Measurements from ENCODE around the gene EXOSC7.
"Not testable (repeated sequence)": the region's sequence is repeated elsewhere in the genome, so short reads cannot be mapped to it uniquely, and the experiment has no call there.

The EXOSC7 gene

GRCh38 chr3:44976002-44976815 lies at the start of gene EXOSC7, which contains the start of gene ZDHHC3:
Gene EXOSC7 (plus strand): TSS chr3:44976244. CDS start chr3:44976278, 34 bp downstream.
Gene ZDHHC3 (minus strand): TSS chr3:44976174. CDS start chr3:44959436, 16,738 bp downstream.
- in situ Hi-C loops (cut with HindIII; ENCODE audit: low pct_ligation_motif_present, low pct_unique_long_range_greater_than_20kb, low sequenced_read_pairs): no loop called here
- peak; percentile 79 for DNase-seq

DNA sequence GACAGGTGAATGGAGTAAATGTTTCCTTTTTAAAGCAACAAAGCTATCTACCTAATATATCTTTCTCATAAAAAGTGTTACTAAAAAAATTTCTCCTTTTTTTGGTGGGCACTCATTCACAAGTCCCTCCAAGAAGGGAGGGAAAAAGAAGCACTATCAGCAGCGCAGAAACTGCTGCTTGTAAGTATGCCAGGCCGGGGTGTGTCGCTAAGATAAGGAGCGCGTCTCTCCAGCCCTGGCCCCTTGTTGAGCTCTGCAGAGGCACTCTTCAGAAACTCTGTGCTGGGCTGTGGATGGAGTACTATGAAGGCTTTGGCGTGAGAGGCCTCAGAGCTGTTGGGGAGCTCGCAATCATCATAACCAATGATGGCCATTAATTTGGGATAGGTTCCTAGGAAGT lies 49.1 kb upstream of the EXOSC7 start:
- in situ Hi-C loops (cut with HindIII; ENCODE audit: low pct_ligation_motif_present, low pct_unique_long_range_greater_than_20kb, low sequenced_read_pairs): no loop called here
- DNase-seq: no peak

GRCh38 chr3:44927371-44927770 lies 48.7 kb upstream of the EXOSC7 start:
- in situ Hi-C loops (cut with HindIII; ENCODE audit: low pct_ligation_motif_present, low pct_unique_long_range_greater_than_20kb, low sequenced_read_pairs): no loop called here

GRCh38 chr3:44929782-44930181 lies 46.3 kb upstream of the EXOSC7 start:
- in situ Hi-C loops (cut with HindIII; ENCODE audit: low pct_ligation_motif_present, low pct_unique_long_range_greater_than_20kb, low sequenced_read_pairs): no loop called here
- DNase-seq: no peak

More at GRCh38 chr3:44927371-44927770, 48.7 kb upstream of the EXOSC7 start:
- DNase-seq: no peak

GRCh38 chr3:44930911-44931310 lies 45.1 kb upstream of the EXOSC7 start:
- DNase-seq: no peak
- in situ Hi-C loops (cut with HindIII; ENCODE audit: low pct_ligation_motif_present, low pct_unique_long_range_greater_than_20kb, low sequenced_read_pairs): no loop called here

- DNase-seq: no peak
- in situ Hi-C loops (cut with HindIII; ENCODE audit: low pct_ligation_motif_present, low pct_unique_long_range_greater_than_20kb, low sequenced_read_pairs): no loop called here
Measured at GRCh38 chr3:44931791-44932190, 44.3 kb upstream of the EXOSC7 start.

DNA sequence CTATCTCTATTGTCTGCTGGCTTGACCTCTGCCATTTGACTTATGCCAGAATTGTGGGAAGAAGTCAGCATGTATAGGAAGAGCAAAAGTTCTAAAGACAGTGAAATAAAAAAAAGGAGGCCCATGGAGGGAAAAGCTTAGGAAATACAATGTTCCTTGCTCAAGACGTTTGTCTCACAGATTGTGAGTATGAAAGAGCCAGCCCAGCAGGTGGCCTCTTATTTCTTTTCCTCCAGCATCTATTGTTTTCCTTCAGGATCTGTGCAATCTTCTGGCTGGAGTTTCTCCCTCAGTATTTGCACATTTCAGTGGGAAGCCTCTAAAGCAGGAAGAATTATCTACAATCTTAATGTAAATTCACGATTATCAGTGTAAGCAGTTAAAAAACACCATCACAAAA lies 43.8 kb upstream of the EXOSC7 start:
- in situ Hi-C loops (cut with HindIII; ENCODE audit: low pct_ligation_motif_present, low pct_unique_long_range_greater_than_20kb, low sequenced_read_pairs): no loop called here
- no peak for DNase-seq

DNA sequence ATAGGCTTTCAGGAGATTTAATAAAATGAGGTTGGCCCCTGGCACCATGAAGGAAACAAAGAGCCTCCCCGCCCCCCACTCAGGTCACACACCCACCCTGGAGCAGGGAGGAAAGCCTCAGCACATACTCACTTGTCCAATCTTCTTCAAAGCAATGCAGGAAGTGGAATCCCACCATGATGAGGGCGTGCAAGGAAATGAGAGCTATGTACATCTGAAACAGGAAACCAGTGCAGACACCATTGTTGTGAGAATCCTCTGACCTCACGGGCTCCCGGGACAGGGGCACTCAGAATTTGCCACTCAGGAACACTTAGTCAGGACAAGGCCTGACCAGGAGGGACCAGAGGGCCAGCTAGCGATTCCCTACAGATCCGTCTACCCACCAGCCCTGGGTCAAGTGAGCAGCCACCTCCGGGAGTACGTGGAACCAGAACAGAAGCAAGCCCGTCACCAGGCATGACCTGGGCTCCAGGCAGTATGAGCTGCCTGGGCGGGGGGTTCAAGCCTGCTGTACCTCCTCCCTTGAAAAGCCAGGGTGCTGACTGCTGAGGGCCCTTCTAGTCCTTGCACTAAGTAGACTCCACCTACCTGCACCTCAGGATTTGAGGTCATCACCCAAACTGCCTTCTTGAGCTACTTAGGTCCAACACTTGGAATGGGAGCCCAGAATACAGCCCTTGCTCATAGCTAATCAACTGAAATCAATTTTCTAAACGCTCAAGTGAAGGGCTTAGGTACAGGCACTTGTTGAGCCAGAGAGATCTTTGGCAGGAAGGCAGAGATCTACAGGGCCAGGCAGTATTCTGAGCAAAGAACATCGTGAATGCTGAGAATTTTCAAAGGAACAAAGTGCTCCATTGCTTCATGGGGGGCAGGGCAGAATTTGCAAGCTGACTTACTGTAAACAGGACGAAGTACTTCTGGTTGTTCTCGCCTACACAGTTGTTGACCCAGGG lies 42.8 kb upstream of the EXOSC7 start:
- DNase-seq: no peak
- in situ Hi-C loops (cut with HindIII; ENCODE audit: low pct_ligation_motif_present, low pct_unique_long_range_greater_than_20kb, low sequenced_read_pairs): no loop called here

DNA sequence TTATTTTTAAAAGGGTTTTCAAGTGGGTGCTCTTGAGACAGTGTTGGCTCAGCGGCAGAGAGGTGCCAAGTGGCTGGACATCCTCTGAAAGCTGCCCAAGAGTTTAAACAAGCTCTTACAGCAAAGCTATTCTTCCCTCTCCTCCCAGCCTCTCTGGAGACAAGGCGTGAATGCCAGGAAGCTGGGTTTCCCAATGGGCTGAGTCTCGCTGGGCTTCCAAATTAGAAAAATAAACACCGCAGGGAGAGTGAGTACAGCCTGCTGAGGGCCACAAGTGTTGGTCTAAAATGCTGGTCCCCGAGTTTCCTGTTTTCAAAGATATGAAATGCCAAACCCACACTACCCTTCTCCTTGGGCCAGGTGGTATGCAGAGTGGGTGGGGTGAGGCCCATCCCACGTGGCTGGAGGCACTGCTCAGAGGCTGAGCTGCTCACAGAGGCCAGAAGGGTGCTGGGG lies 36.4 kb upstream of the EXOSC7 start:
- no peak for DNase-seq
- in situ Hi-C loops (cut with HindIII; ENCODE audit: low pct_ligation_motif_present, low pct_unique_long_range_greater_than_20kb, low sequenced_read_pairs): no loop called here

GRCh38 chr3:44942202-44942921 lies 33.7 kb upstream of the EXOSC7 start:
- DNase-seq: peak; percentile 7
- in situ Hi-C loops (cut with HindIII; ENCODE audit: low pct_ligation_motif_present, low pct_unique_long_range_greater_than_20kb, low sequenced_read_pairs): no loop called here

- in situ Hi-C loops (cut with HindIII; ENCODE audit: low pct_ligation_motif_present, low pct_unique_long_range_greater_than_20kb, low sequenced_read_pairs): no loop called here
- no peak for DNase-seq
Measured at GRCh38 chr3:44948239-44948638, 27.8 kb upstream of the EXOSC7 start.

DNA sequence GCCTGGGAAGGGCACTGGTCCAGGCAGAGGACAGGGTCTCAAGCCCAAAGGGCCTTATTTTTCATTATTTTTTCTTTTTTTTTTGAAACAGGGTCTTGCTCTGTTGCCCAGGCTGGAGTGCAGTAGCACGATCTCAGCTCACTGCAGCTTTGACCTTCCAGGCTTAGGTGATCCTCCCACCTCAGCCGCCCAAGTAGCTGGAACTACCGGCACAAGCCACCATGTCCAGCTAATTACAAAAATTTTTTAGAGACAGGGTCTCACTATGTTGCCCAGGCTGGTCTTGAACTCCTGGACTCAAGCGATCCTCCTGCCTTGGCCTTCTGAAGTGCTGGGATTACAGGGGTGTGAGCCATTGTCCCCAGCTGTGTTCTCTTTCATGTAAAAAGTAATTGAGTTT lies 26.3 kb upstream of the EXOSC7 start:
- in situ Hi-C loops (cut with HindIII; ENCODE audit: low pct_ligation_motif_present, low pct_unique_long_range_greater_than_20kb, low sequenced_read_pairs); DNase-seq: not testable (repeated sequence)

GRCh38 chr3:44950275-44950734 lies 25.7 kb upstream of the EXOSC7 start:
- no peak for DNase-seq
- in situ Hi-C loops (cut with HindIII; ENCODE audit: low pct_ligation_motif_present, low pct_unique_long_range_greater_than_20kb, low sequenced_read_pairs): no loop called here

- in situ Hi-C loops (cut with HindIII; ENCODE audit: low pct_ligation_motif_present, low pct_unique_long_range_greater_than_20kb, low sequenced_read_pairs): no loop called here
- DNase-seq: no peak
Measured at GRCh38 chr3:44952689-44953088, 23.4 kb upstream of the EXOSC7 start.

DNA sequence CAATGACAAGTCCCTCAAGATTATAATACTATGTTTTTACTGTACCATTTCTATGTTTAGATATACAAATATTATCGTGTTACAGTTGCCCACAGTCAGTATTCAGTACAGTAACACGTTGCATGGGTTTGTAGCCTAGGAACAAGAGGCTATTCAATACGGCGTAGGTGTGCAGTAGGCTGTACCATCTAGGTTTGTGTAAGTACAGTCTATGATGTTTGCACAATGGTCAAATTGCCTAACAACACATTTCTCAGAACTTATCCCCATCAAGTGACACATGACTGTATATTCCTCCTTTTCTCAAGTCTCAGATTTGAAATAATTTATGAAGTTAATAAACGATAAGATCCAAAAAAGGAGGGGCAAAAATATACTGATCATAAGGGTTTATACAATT lies 21.7 kb upstream of the EXOSC7 start:
- DNase-seq: no peak
- in situ Hi-C loops (cut with HindIII; ENCODE audit: low pct_ligation_motif_present, low pct_unique_long_range_greater_than_20kb, low sequenced_read_pairs): no loop called here

DNA sequence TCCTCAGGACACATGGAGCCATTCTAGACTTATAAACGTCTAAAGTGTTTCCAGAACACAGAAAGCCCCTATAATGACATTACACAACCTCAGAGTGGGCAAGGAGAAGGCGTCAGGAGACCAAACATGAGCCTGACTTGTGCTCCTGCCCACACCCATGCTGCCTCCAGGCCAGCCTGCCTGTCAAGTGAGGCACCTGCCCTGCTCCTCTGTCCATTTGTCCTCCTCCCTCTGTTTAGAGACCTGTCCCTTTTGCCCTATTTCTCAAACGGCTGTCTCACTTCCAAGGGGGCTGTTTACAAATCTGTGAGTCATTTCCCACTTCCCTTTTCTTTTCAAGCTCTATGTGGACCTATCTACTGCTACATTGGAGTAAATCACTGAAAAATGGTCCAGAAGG lies 21.1 kb upstream of the EXOSC7 start:
- in situ Hi-C loops (cut with HindIII; ENCODE audit: low pct_ligation_motif_present, low pct_unique_long_range_greater_than_20kb, low sequenced_read_pairs): no loop called here
- no peak for DNase-seq

DNA sequence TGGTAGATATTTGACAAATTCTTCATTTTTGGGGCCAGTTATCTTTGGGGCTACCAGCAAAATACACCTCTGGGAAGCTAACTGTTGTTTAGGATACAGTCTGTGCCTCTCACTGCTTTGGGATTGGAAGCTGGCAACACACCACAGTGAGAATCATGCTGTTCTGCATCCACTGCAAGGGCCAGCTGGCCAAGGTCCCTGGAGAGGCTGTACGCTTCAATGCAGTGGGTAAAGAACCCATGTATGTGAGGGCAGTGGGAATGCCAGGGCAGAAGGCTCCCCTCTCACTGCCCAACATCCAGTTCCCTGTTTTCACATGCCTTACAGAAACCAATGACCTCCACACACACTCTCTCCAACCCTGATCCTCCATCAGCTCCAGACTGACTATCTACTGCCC lies 20.1 kb upstream of the EXOSC7 start:
- in situ Hi-C loops (cut with HindIII; ENCODE audit: low pct_ligation_motif_present, low pct_unique_long_range_greater_than_20kb, low sequenced_read_pairs): no loop called here

GRCh38 chr3:44957986-44958385 lies 18.1 kb upstream of the EXOSC7 start:
- no peak for DNase-seq
- in situ Hi-C loops (cut with HindIII; ENCODE audit: low pct_ligation_motif_present, low pct_unique_long_range_greater_than_20kb, low sequenced_read_pairs): no loop called here

More for the DNA sequence above, 20.1 kb upstream of the EXOSC7 start:
- no peak for DNase-seq
